ENCODE data around the gene EN2.

DNA sequence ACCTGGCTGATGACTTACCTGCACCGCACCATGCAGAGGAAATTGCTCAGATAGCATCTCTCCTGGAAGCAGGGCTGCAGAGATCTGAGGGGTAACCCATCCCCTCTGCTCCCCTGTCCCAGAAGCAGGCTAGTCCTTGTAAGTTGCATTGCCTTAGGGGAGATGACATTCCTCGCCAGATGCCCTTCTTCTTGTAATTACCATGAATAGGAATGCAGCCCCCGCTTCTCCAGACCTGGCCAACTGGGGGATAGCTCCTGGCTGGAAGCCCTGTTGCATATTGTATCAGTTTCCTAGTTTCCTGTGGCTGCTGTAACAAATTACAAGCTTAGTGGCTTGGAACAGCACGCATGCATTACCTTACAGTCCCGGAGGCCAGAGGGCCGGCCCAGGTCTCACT lies 47.5 kb upstream of the EN2 start:
- TF ChIP-seq YY1 (IDR thresholded peaks at IDR 0.05; ENCODE audit: low read depth) (no peak), CEBPB (IDR thresholded peaks at IDR 0.05) (no peak), REST (IDR thresholded peaks at IDR 0.05; ENCODE audit: low read depth) (no peak), RAD21 (IDR thresholded peaks at IDR 0.05; ENCODE audit: low read depth) (no peak), TAF1 (IDR thresholded peaks at IDR 0.05; ENCODE audit: low read depth) (no peak), FOXM1 (IDR thresholded peaks at IDR 0.05; ENCODE audit: borderline replicate concordance, low read depth) (no peak), MAX (IDR thresholded peaks at IDR 0.05) (no peak), TEAD4 (IDR thresholded peaks at IDR 0.05) (no peak), ZBTB7A (IDR thresholded peaks at IDR 0.05; ENCODE audit: low read depth) (no peak), USF1 (IDR thresholded peaks at IDR 0.05) (no peak), CREB1 (IDR thresholded peaks at IDR 0.05; ENCODE audit: low read depth) (no peak), EP300 (IDR thresholded peaks at IDR 0.05; ENCODE audit: borderline replicate concordance) (no peak), TCF12 (IDR thresholded peaks at IDR 0.05; ENCODE audit: low read depth) (no peak), NFIC (IDR thresholded peaks at IDR 0.05) (no peak)

All from Ishikawa (cell line).